Stimulated activated CD8-positive, alpha-beta memory T cell treated with anti-CD3 and anti-CD28 coated beads, Interleukin-7, amount 100 ng/mL, for 1 hour (primary cell): Measurements from ENCODE around the gene MYCN.

Source experiments
- DNase-seq, 2 donors: peaks; one replicate each; pipeline ENCODE4 v3.0.0-alpha.2; 2020; ENCODE audit warnings: low read depth in 2 of 2

Gene MYCN

DNA sequence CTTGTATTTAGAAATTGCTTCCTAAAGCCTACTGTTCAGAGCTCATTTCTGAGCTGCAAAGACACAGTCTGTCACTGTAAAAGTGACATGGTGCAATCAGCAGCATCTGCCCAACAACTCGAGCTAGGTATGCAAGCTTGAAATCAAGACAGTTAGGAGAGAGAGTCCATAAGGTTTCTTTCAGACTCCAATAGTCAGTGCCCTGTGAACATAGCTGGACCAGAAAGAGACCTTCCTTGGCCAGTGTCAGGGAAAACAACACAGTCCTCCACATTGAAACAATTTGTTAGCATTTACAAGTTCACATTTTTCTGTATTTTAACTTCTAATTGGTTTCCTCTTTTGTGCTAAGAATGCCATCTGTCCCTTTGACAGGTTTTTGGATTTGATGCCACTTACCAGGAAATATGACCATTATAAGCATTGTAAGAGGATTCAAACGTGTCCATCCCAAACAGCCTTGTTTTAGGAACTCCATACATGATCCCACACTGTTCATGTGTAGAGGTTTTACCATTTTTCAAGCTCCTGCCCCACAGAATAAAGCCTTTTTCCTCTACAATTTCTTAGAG lies 8.9 kb upstream of the MYCN start:
- DNase-seq = no peak

DNA sequence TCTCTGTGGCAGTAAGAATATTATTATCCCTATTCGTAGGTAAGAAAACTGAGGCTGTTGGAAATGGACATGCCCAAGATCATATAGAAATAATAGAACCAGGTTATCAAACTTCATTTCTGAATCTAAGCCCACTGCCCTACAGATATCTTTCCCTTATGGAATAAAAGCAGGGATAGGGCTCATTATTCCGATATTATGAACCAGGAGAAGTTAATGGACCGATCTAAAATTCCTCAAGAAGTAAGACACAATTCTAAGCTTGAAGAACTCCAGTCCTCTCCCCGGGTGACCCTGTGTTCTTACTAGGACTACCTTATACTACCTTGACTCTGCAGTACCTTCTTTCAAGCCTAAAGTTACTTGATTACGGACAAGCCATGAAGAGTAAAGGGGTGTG lies 8.4 kb upstream of the MYCN start:
- DNase-seq = no peak

GRCh38 chr2:15932394-15933183 lies 7.8 kb upstream of the MYCN start:
- no peak for DNase-seq

DNA sequence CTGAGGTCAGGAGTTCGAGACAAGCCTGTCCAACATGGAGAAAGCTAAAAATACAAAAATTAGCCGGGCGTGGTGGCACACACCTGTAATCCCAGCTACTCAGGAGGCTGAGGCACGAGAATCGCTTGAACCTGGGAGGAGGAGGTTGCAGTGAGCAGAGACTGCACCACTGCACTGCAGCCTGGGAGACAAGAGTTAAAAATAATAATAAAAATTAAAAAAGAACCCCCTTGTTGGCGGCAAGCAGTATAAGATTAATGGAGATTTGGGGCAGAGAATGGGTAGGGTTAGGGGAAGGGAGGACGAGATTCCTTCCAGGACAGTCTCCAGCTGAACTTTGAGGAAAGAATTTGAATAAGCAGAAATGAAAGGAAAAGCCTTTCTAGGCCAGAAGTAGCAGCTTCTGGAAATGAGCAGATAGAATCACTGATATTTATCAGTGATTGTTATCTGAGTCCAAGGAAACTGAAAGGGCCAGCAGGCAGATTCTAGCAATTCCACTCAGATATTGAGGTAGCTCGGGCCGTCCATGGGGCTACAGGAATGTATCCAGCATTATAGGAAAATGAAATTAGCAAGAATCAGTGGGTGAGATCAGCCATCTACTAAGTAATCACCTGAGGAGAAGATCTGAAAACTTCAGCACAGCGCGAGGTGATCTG lies 7.0 kb upstream of the MYCN start:
- DNase-seq = no peak

DNA sequence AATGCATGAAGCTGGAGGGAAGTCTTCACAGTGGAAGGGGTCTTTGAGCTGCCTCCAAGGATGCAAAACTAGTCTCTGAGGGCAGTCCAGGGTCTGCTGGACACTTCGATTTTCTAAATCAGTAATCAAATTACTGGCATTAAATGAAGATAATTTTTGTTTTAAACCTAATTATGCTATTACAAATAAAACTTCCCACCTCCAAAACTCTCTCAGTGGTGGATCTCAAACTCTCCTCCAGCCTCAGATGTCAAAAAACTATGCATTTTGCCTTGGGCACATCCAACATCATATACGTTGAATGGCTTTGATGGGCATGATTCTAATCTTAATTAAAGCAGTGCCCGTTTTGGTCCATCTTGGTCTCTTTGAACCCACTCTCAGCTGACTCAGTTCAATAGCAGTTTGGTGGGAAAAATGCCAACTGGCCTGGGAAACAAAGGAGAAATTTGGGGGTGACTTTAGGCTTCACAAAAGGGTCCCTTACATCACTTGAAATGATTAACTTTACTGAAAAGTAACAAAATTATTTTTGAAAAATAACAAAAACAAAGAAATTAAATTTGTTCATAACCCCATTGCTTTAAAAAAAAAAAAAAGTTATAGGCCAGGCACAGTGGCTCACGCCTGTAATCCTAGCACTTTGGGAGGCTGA lies 5.9 kb upstream of the MYCN start:
- DNase-seq = no peak

DNA sequence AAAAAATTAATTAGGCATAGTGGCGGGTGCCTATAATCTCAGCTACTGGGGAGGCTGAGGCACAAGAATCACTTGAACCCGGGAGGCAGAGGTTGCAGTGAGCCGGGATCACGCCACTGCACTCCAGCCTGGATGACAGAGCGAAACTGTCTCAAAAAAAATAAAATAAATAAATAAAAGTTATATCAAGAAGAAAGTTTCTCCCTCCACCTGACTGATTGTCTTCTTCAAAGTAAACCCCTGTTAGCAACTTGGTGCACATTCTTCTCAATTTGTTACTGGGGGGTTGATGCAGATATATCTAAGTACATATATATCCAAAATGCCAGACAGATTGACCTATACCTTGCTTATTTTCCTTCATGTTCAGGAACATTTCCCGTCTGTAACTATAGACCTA lies 5.2 kb upstream of the MYCN start:
- DNase-seq = no peak

GRCh38 chr2:15935675-15936074 lies 4.7 kb upstream of the MYCN start:
- no peak for DNase-seq

DNA sequence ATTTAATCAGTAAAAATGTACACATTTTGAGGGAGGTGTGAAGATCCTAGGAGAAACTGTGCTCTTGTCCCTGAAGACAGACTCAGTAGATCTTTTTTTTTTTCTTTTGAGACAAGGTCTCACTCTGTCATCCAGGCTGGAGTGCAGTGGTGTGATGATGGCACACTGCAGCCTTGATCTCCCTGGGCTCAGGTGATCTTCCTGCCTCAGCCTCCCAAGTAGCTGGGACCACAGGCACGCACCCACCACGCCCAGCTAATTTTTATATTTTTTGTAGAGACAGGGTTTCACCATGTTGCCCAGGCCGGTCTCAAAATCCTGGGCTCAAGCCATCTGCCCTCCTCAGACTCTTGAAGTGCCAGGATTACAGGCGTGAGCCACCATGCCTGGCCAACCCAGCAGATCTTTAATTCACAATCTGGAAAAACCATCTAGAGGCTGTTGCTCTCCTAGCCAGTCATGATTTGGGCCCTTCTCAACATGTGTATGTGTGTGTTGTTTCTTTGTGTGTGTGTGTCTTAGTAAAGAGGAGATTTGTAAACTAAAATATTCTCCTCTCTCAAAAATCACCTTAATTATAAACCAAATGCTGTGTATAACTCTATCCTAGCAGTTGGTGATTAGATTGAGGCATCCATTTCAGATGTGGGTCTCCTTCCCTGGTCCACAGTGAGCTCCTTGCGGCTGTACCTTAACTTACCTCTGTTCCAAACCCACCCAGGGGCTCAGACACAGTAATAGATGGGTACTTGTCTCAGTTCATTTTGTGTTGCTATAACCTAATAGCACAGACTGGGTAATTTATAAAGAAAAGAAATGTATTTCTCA lies 3.9 kb upstream of the MYCN start:
- no peak for DNase-seq

DNA sequence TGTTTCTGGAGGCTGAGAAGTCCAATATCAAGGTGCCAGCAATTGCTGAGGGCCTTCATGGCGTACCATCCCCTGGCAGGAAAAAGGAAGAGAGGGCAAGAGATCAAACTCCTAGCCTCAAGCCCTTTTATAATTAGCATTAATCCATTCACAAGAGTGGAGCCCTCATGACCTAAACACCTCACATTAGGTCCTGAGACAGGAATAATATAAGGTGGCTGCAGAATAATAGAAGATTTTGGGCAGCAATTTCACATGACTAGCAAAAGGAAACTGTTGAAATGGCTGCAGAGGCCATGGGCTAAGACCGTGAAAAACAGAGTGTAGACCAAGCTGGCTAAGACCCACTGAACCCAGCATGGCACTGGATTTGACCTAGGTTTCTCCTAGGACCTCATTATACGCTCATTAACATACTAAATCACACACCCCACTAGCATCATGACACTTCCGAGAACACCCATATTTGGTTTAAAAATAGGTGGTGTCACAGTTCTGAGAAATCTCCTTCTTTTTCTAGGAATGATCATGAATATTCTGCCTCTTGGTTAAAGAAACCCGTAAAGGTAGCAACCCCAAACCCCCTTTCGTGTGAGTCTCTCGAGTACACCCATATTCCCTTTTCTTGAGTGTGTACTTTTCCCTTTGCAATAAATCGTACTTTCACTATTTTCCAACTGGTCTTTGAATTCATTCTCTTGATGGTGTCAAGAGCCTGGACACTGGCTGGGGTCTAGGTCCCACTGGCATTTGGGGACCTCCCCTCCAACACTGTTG lies 3.1 kb upstream of the MYCN start:
- no peak for DNase-seq

GRCh38 chr2:15937882-15938802 lies 2.2 kb upstream of the MYCN start:
- no peak for DNase-seq

DNA sequence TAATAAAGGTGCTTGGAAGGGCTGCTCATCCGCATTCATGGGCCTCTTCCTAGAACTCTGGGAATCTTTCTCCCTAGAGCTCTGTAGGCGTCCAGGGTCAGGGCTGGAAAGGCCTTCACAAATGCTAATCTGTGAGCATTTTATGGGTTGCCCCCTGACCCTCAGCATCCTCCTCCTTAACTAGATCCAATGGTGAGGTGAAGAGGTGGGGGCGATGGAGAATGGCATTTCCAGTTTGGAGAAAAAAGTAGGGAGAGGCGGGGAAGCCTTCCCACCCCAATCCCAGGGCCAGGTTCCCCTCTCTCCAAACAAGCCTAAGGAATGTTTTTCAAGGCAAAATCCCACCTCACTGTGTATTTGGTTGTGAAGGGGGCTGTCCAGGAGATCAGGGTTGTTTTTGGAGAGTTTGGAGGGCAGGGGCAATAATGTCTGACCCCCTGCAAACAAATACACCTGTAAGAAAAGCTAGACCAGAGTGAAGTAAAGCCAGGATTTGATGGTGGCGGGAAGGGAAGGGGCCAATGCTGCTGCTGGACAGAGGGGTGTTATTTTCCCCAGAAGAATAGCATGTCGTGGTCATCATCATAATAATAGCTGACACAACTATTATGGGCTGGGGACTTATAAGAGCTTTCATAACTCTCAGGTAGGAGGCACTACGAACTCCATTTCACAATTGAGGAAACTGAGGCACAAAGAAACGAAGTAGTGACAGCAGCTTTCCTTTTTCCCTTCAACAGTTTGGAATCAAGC lies 1.4 kb upstream of the MYCN start:
- no peak for DNase-seq

DNA sequence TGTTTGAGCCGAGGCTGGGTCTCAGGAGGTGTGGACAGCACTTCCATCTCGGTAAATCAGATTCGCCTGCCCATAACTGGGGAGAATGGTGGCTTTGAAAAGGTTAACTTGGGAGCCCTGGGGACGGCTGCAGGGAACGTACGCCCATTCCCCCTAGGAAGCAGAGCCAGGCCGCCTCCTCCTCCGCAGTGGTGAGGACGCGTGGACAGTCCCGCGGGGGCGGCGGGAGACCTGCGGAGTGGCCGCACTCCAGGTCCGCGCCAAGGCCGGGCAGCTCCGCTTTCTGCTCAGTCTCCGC lies 845 bp upstream of the MYCN start:
- no peak for DNase-seq

GRCh38 chr2:15940661-15941480 lies 521 bp downstream of the MYCN start:
- no peak for DNase-seq

GRCh38 chr2:15941481-15941850 lies 1.1 kb downstream of the MYCN start:
- no peak for DNase-seq

DNA sequence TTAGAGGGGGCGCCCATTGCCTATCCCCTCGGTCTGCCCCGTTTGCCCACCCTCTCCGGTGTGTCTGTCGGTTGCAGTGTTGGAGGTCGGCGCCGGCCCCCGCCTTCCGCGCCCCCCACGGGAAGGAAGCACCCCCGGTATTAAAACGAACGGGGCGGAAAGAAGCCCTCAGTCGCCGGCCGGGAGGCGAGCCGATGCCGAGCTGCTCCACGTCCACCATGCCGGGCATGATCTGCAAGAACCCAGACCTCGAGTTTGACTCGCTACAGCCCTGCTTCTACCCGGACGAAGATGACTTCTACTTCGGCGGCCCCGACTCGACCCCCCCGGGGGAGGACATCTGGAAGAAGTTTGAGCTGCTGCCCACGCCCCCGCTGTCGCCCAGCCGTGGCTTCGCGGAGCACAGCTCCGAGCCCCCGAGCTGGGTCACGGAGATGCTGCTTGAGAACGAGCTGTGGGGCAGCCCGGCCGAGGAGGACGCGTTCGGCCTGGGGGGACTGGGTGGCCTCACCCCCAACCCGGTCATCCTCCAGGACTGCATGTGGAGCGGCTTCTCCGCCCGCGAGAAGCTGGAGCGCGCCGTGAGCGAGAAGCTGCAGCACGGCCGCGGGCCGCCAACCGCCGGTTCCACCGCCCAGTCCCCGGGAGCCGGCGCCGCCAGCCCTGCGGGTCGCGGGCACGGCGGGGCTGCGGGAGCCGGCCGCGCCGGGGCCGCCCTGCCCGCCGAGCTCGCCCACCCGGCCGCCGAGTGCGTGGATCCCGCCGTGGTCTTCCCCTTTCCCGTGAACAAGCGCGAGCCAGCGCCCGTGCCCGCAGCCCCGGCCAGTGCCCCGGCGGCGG lies 1.7 kb downstream of the MYCN start:
- DNase-seq = no peak

DNA sequence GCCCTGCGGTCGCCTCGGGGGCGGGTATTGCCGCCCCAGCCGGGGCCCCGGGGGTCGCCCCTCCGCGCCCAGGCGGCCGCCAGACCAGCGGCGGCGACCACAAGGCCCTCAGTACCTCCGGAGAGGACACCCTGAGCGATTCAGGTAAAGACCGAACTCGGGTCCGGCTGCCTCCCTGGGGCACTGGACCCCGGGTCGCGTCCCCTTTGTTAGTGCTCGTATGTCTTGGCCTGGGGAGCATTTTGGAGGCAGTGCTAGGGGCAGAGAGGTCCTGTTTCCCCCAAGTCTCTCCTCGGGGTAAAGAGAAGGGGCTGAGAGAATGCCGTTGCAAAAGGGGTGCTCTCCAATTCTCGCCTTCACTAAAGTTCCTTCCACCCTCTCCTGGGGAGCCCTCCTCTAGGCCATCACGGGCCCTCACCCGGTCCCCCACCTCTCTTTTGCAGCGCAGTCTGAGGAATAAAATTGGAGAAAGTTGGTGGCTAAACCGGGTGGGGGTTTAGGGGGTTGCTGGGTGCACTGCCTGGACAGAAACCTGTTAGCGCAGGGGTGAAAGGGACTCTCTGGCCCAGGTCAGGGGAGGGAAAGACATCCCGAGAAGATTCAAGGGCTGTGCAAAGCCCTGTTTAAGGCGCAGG lies 2.5 kb downstream of the MYCN start:
- DNase-seq = no peak
